Astrocyte of the cerebellum (primary cell): Measurements from ENCODE around the gene DISP3.

Experiments
- DNase-seq: peaks from one replicate; pipeline ENCODE4 v3.0.0-alpha.2; 2011; ENCODE audit warnings: low read depth
- H3K4me3 ChIP-seq: 2 replicates; pipeline ENCODE4 v1.5.1; 2011; ENCODE audit warnings: mild to moderate bottlenecking, low read depth, low read length, moderate library complexity
- in situ Hi-C: cut with HindIII; loops from 2 replicates; pipeline ENCODE4 v1.10.0; 2017; ENCODE audit warnings: low sequenced_read_pairs
- TF ChIP-seq, protein P1 (sequence below): IDR thresholded peaks from 2 replicates; pipeline ENCODE4 v1.5.1; 2012; ENCODE audit warnings: low read length, low read depth, moderate library complexity, mild to moderate bottlenecking; ENCODE audit errors: missing control alignments

The DISP3 gene

DNA sequence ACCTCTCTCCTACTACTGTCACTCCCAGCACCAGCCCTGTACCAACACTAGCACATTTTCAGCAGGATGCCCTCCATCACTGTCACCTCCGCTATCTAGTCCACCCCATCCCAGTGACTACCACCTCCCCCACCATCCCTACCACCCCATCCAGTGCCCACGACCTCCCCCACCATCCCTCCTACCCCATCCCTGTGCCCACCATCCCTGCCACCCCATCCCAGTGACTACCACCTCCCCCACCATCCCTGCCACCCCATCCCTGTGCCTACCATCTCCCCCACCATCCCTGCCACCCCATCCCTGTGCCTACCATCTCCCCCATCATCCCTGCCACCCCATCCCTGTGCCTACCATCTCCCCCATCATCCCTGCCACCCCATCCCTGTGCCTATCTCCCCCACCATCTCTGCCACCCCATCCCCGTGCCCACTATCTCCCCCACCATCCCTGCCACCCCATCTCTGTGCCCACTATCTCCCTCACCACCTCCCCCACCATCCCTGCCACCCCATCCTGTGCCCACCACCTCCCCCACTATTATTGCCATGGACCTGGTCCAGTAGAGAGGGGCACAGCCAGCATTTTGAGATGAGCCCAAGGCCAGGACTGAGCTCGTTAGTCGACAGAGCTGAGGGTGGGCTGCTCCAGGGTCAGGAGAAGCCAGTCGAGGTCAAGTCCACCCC lies 45.7 kb downstream of the DISP3 start:
- no peak overlapping the region for H3K4me3 ChIP-seq
- in situ Hi-C loops, result no loop called here
- TF ChIP-seq, protein P1, sequence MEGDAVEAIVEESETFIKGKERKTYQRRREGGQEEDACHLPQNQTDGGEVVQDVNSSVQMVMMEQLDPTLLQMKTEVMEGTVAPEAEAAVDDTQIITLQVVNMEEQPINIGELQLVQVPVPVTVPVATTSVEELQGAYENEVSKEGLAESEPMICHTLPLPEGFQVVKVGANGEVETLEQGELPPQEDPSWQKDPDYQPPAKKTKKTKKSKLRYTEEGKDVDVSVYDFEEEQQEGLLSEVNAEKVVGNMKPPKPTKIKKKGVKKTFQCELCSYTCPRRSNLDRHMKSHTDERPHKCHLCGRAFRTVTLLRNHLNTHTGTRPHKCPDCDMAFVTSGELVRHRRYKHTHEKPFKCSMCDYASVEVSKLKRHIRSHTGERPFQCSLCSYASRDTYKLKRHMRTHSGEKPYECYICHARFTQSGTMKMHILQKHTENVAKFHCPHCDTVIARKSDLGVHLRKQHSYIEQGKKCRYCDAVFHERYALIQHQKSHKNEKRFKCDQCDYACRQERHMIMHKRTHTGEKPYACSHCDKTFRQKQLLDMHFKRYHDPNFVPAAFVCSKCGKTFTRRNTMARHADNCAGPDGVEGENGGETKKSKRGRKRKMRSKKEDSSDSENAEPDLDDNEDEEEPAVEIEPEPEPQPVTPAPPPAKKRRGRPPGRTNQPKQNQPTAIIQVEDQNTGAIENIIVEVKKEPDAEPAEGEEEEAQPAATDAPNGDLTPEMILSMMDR, result no peak
- no peak for DNase-seq

DNA sequence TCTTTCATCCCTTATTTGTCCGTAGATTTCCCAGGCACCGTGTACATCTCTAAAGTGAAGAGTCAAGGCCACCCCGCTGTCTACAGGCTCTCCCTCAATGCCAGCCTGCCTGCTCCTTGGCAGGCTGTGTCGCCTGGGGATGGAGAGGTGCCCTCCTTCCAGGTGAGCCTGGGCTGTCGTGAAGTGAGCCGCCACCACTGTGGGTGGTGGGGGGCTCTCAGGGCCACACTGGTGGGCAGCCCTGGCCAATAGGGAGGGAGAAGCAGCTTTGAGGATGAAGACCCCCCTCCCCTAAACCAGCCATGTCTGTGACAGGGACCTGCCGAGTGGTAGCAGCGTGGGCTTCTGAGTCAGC lies 46.2 kb downstream of the DISP3 start:
- no peak overlapping the region for H3K4me3 ChIP-seq
- in situ Hi-C loops, result no loop called here
- DNase-seq, result no peak
- TF ChIP-seq, protein P1, result no peak

DNA sequence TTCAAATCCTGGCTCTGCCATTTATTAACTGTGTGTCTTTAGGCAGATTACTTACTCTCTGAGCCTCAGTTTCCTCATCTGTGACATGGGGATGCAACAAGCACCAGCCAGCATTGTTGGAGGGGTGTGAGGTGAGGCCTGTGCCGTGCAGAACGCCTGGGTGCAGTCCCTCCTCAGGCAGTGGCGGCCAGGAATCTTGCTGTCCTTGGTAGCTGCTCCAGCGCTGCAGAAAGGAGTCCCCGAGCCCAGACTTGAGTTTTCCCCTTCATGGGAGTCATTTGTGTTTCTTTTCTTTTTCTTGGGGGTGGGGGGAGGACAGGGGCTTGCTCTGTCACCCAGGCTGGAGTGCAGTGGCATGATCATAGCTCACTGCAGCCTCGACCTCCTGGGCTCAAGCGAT lies 46.6 kb downstream of the DISP3 start:
- no peak for DNase-seq
- no peak overlapping the region for H3K4me3 ChIP-seq
- in situ Hi-C loops, result no loop called here
- TF ChIP-seq, protein P1, result no peak

DNA sequence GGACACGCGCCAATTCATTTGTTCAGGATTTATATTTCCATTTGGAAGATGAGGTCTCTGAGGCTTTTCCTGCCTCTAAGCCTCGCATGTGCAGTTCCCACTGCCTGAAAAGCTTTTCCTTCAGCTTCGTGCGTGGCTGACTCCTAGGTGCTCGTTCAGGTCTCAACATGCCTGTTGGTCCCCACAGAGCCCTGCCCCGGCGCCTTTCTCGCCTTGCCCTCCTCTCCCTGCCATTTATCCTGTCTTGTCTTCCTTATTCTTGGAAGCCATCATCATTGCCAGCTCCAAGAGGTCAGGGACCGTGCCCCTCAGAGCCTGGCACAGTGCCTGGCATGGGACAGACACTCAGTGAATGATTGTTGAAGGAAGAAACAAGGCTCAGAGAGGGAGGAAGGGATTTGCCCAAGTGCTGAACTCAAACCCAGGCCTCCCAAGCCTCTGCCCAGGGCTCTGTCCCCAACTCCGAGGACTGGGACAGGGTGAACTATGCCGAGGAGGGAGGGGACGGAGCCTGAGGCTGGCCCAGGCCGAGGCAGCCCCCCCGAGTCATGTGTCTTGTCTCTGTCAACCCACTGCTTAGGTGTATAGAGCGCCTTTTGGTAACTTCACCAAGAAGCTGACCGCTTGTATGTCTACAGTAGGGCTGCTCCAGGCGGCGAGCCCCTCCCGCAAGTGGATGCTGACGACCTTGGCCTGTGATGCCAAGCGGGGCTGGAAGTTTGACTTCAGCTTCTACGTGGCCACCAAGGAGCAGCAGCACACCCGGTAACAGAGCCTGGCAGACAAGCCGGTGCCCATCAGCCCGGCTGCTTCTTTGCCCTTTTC lies 47.3 kb downstream of the DISP3 start:
- DNase-seq, result no peak
- in situ Hi-C loops, result no loop called here
- TF ChIP-seq, protein P1, result no peak
- no peak overlapping the region for H3K4me3 ChIP-seq

DNA sequence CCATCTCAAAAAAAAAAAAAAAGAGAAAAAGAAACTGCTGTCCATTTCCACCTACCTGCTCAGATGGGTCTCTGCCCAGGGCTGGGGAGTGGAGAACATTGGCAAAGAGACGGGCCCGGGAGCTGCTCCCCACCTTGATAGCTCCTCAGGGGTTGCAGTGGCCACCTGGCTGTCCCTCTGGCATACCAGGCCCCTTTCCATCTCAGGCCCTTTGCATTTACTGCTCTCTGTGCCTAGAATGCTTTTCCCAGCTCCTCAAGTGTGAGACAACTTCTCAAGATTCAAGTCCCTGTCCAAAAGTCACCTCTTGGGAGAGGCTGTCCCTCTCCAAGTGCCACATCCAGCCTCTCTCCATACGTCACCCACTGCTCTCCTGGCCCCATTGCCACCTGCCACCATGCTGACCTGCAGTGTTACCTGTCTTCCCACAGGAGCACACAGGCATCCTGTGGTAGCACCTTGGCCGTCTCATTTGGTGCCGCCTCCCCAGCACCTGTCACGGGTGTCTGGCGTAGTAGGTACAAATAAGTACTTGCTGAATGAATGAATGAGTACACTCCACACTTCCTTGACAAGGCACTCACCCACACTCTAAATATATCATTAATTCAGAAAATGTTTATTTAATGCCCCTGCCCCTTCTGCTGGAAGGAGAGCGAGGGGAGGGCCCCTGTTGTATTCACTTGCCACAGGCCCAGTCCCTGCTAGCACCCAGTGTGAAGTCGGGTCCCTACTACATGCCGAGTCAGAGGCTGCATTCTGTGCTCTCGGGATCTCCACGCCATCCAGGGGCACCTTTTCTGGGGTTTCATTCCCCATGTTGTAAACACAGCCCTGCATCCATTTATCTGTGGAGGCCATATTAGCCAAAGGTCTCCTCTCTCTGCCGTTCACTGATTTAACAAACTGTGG lies 48.8 kb downstream of the DISP3 start:
- no peak overlapping the region for H3K4me3 ChIP-seq
- TF ChIP-seq, protein P1, result no peak
- in situ Hi-C loops, result no loop called here
- no peak for DNase-seq

DNA sequence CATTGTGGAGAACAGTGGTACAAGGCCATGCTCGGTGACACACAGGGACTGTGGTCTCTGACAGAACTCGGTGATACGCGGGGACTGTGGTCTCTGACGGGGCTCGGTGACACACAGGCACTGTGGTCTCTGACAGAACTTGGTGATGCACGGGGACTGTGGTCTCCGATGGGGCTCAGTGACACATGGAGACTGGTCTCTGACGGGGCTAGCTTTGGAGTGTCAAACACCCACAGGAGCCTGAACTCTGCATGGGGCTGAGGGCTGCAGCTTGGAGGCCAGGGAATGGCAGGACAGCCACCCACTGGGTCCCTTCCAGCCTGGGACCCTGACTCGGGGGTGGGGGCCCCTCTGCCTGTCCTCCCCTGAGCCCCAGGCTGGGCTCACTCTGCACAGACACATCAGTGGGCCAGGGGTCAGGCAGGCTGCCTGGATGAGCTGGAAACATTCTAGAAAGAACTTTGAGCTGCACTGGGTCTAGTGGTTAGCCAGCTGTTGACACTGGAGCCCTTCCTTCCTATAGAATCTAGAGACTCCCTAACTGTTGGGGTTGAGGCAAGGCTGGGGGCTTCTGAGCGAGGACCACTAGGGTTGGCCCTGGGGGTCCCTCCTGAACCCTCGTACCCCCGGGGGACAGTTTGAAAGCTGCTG lies 49.8 kb downstream of the DISP3 start:
- H3K4me3 ChIP-seq, result no peak overlapping the region
- TF ChIP-seq, protein P1, result no peak
- in situ Hi-C loops, result no loop called here
- no peak for DNase-seq
